HepG2 (cell line): Measurements from ENCODE around the gene COQ8A. TPM values are rescaled to one million over a fixed set of nuclear protein-coding genes. Genes with fewer than 3 reads are reported as not detected.

Source experiments
- ARNT2 ChIP-seq: sonication (generic); formaldehyde crosslinking; IDR thresholded peaks from 2 replicates; pipeline ENCODE4 v1.8.0; 2022; ENCODE audit warnings: mild to moderate bottlenecking, low read depth, missing genetic modification reagents, moderate library complexity
- CEBPB ChIP-seq: IDR thresholded peaks from 2 replicates; pipeline ENCODE4 v1.6.1; 2011; ENCODE audit warnings: low read depth, low read length, improper control_type of control experiment, borderline replicate concordance
- CHD2 ChIP-seq: IDR thresholded peaks from 2 replicates; pipeline ENCODE4 v1.6.1; 2011; ENCODE audit warnings: low read depth, low read length, improper control_type of control experiment
- EZH2 ChIP-seq: conservative IDR thresholded peaks from 2 replicates; pipeline ENCODE4 v1.6.1; 2012; ENCODE audit warnings: mild to moderate bottlenecking, low read depth, low read length, moderate library complexity
- GTF2F1 ChIP-seq: fragments of 150-350 bp; IDR thresholded peaks from 2 replicates; pipeline ENCODE4 v1.6.1; 2014; ENCODE audit warnings: low read length
- IKZF5 ChIP-seq: IDR thresholded peaks from 2 replicates; pipeline ENCODE4 v1.6.1; 2018; ENCODE audit warnings: missing genetic modification reagents, mild to moderate bottlenecking, missing compliant biosample characterization
- IRF9 ChIP-seq: sonication (generic); formaldehyde crosslinking; IDR thresholded peaks from 2 replicates; pipeline ENCODE4 v1.8.0; 2022; ENCODE audit warnings: missing genetic modification reagents, mild to moderate bottlenecking, borderline replicate concordance
- KLF9 ChIP-seq: IDR thresholded peaks from 2 replicates; pipeline ENCODE4 v1.6.1; 2016; ENCODE audit warnings: low read depth
- MEIS1 ChIP-seq: sonication (generic); formaldehyde crosslinking; IDR thresholded peaks from 2 replicates; pipeline ENCODE4 v1.9.0; 2021; ENCODE audit warnings: mild to moderate bottlenecking, missing genetic modification reagents, moderate library complexity, borderline replicate concordance
- MXD1 ChIP-seq: sonication (generic); formaldehyde crosslinking; IDR thresholded peaks from 2 replicates; pipeline ENCODE4 v1.4.0; 2020; ENCODE audit warnings: mild to moderate bottlenecking, missing genetic modification reagents
- NFE2 ChIP-seq: sonication (generic); formaldehyde crosslinking; IDR thresholded peaks from 2 replicates; pipeline ENCODE4 v1.4.0; 2020; ENCODE audit warnings: missing genetic modification reagents
- NFYC ChIP-seq: IDR thresholded peaks from 2 replicates; pipeline ENCODE4 v1.6.1; 2016; ENCODE audit warnings: missing genetic modification reagents, missing compliant biosample characterization
- REPIN1 ChIP-seq: sonication (generic); formaldehyde crosslinking; IDR thresholded peaks from 2 replicates; pipeline ENCODE4 v1.8.0; 2022; ENCODE audit warnings: missing genetic modification reagents, low read depth, mild to moderate bottlenecking, borderline replicate concordance
- TBP ChIP-seq: sonication (generic); formaldehyde crosslinking; IDR thresholded peaks from 2 replicates; pipeline ENCODE4 v1.5.0; 2020; ENCODE audit warnings: missing genetic modification reagents
- ZBTB3 ChIP-seq: sonication (generic); formaldehyde crosslinking; IDR thresholded peaks from 2 replicates; pipeline ENCODE4 v1.4.0; 2020; ENCODE audit warnings: low read depth, mild to moderate bottlenecking, moderate library complexity, missing genetic modification reagents, borderline replicate concordance
- ZGPAT ChIP-seq: IDR thresholded peaks from 2 replicates; pipeline ENCODE4 v1.6.1; 2016; ENCODE audit warnings: mild to moderate bottlenecking
- ZNF17 ChIP-seq: sonication (generic); formaldehyde crosslinking; IDR thresholded peaks from 2 replicates; pipeline ENCODE4 v1.5.0; 2020; ENCODE audit warnings: mild to moderate bottlenecking, missing genetic modification reagents
- ZNF367 ChIP-seq: sonication (generic); formaldehyde crosslinking; IDR thresholded peaks from 2 replicates; pipeline ENCODE4 v1.4.0; 2020; ENCODE audit warnings: missing genetic modification reagents, borderline replicate concordance
- ZNF557 ChIP-seq: sonication (generic); formaldehyde crosslinking; IDR thresholded peaks from 2 replicates; pipeline ENCODE4 v1.4.0; 2020; ENCODE audit warnings: missing genetic modification reagents
- ZNF572 ChIP-seq: sonication (generic); formaldehyde crosslinking; IDR thresholded peaks from 2 replicates; pipeline ENCODE4 v1.5.1; 2020; ENCODE audit warnings: mild to moderate bottlenecking, missing genetic modification reagents
- ZNF691 ChIP-seq: sonication (generic); formaldehyde crosslinking; IDR thresholded peaks from 2 replicates; pipeline ENCODE4 v1.4.0; 2020; ENCODE audit warnings: missing genetic modification reagents, low read depth, mild to moderate bottlenecking, borderline replicate concordance
- ZNF772 ChIP-seq: sonication (generic); formaldehyde crosslinking; IDR thresholded peaks from 2 replicates; pipeline ENCODE4 v1.5.0; 2020; ENCODE audit warnings: mild to moderate bottlenecking, missing genetic modification reagents
- ZNF83 ChIP-seq: sonication (generic); formaldehyde crosslinking; IDR thresholded peaks from 2 replicates; pipeline ENCODE4 v1.4.0; 2020; ENCODE audit warnings: missing genetic modification reagents, mild to moderate bottlenecking, borderline replicate concordance
- ZSCAN21 ChIP-seq: sonication (generic); formaldehyde crosslinking; IDR thresholded peaks from 2 replicates; pipeline ENCODE4 v1.8.0; 2022; ENCODE audit warnings: mild to moderate bottlenecking, missing genetic modification reagents, moderate library complexity, borderline replicate concordance
- polyA plus RNA-seq, 8 experiments: library from polyadenylated mRNA; depleted of rRNA in 3 of 8; stranded (reverse) in 7 of 8; unstranded in 1 of 8; fragments of >200 nt; fragmentation: Illumina TruSeq in 4 of 8; extraction: Trizol in 4 of 8; gene quantifications; 2 replicates each; pipeline versions ENCODE4 v1.2.1 to v1.2.3, GENCODE V29; 2011 to 2016; ENCODE audit warnings: low read depth in 4 of 8, missing spikeins in 1 of 8, mixed read lengths in 1 of 8; ENCODE audit not compliant: insufficient read depth in 1 of 8
- total RNA-seq, 5 experiments: library from RNA; depleted of rRNA; stranded (reverse); fragments of >200 nt; fragmentation: Illumina TruSeq; extraction: Trizol; gene quantifications; 2 replicates each; pipeline ENCODE4 v1.2.3, GENCODE V29; 2016; ENCODE audit warnings: low read depth in 1 of 5

The COQ8A gene
- total and polyA plus RNA-seq, 2 of the 13 experiments (the other 11 are each of a cell fraction or from before 2014, with no cell fraction given): 60.4 to 88.7 TPM

GRCh38 chr1:226940029-226940805, at the start of gene COQ8A (continued):
- TF ChIP-seq IRF9 (CRISPR knock-in tag): peak; percentile 62
- TF ChIP-seq EZH2: no peak
- TF ChIP-seq ARNT2: no peak; the same call in 1 of the 2 replicates
- no peak for TF ChIP-seq ZNF367 (CRISPR knock-in tag)
- TF ChIP-seq MEIS1 (CRISPR knock-in tag): peak; percentile 13; the same call in 1 of the 2 replicates
- TF ChIP-seq ZNF17 (CRISPR knock-in tag): 0 out of 2 replicates have a peak, but pooled peaks have one; percentile 62
- TF ChIP-seq ZNF572 (CRISPR knock-in tag): 0 out of 2 replicates have a peak, but pooled peaks have one; percentile 24
- TF ChIP-seq CHD2: no peak
- no peak for TF ChIP-seq GTF2F1
- no peak for TF ChIP-seq ZNF557
- no peak; the same call in 1 of the 2 replicates for TF ChIP-seq ZSCAN21
- TF ChIP-seq IKZF5 (CRISPR knock-in tag): no peak; the same call in 1 of the 2 replicates
- TF ChIP-seq NFE2 (CRISPR knock-in tag): no peak
- 0 out of 2 replicates have a peak, but pooled peaks have one; percentile 62 for TF ChIP-seq ZBTB3 (CRISPR knock-in tag)
- peak; percentile 76 for TF ChIP-seq MXD1 (CRISPR knock-in tag)
- TF ChIP-seq TBP (CRISPR knock-in tag): no peak
- no peak for TF ChIP-seq ZNF83 (CRISPR knock-in tag)
- TF ChIP-seq ZNF772 (CRISPR knock-in tag): peak; percentile 41
- TF ChIP-seq ZNF691 (CRISPR knock-in tag): no peak; the same call in 1 of the 2 replicates
- TF ChIP-seq ZGPAT (CRISPR knock-in tag): peak; percentile 74; the same call in 1 of the 2 replicates
- TF ChIP-seq KLF9 (CRISPR knock-in tag): 0 out of 2 replicates have a peak, but pooled peaks have one; percentile 29
- TF ChIP-seq NFYC (CRISPR knock-in tag): peak; percentile 98
- no peak for TF ChIP-seq CEBPB
- no peak for TF ChIP-seq REPIN1
